K562 (cell line): Measurements from ENCODE around the gene DLG3. TPM values are rescaled to one million over a fixed set of nuclear protein-coding genes. Genes with fewer than 3 reads are reported as not detected.

ENCODE experiments used
- ATAC-seq: fragments of 200-7000 bp; cut with Tn5 transposase; 3 replicates; pipeline ENCODE4 v1.9.1; 2020; ENCODE audit warnings: moderate library complexity
- BruUV-seq: library from RNA; stranded (reverse); fragments of 400-500 nt; replicated peaks from 2 replicates; lab custom pipeline; 2021; lab: Mats Ljungman, UMichigan
- CTCF ChIA-PET: fragments of 300-600 bp; formaldehyde crosslinking; extraction: SDS; loops from one replicate; lab custom pipeline; 2021; ENCODE audit warnings: low intra/inter-chr PET ratio; lab: Yijun Ruan, JAX
- POLR2A ChIA-PET: fragments of 300-600, 350-650 bp; sonication (Branson Sonifier 250); formaldehyde crosslinking; extraction: SDS; loops from one replicate; lab custom pipeline; 2021; ENCODE audit warnings: antibody characterized with exemption, inconsistent platforms; lab: Yijun Ruan, JAX
- DNase-seq, 4 experiments: peaks; one replicate each; pipeline versions ENCODE4 v3.0.0 to v3.0.0-alpha.2; 2011 to 2018; ENCODE audit warnings: low spot score in 3 of 4, mixed read lengths in 3 of 4; ENCODE audit errors: extremely low read depth in 1 of 4
- FAIRE-seq: peaks from 2 replicates; lab custom pipeline; 2011; peaks lifted over from hg19 to GRCh38; lab: Jason Lieb, UNC
- H2AFZ ChIP-seq: 2 replicates; pipeline ENCODE4 v1.6.0; 2011; ENCODE audit warnings: low read depth, low read length, control low read depth, inconsistent platforms
- H3K27ac ChIP-seq: fragments of 200-600 bp; 3 replicates; pipeline ENCODE4 v1.8.0; 2011; ENCODE audit warnings: low read depth, mild to moderate bottlenecking, control low read depth, inconsistent platforms, low read length, moderate library complexity, mixed read lengths; ENCODE audit errors: extremely low read depth
- H3K27me3 ChIP-seq, 2 experiments: fragments of 300-600 bp in 1 of 2; 2 replicates in 1 of 2; 3 replicates in 1 of 2; pipeline versions ENCODE4 v1.6.0 to v1.8.0; 2011; ENCODE audit warnings: inconsistent platforms in 2 of 2, low read length in 2 of 2, mild to moderate bottlenecking in 1 of 2, mixed read lengths in 1 of 2, moderate library complexity in 1 of 2; ENCODE audit not compliant: control insufficient read depth in 2 of 2, insufficient read depth in 2 of 2
- H3K36me3 ChIP-seq: fragments of 300-600 bp; 3 replicates; pipeline ENCODE4 v1.8.0; 2011; ENCODE audit warnings: mild to moderate bottlenecking, low read length, inconsistent platforms; ENCODE audit not compliant: control insufficient read depth, insufficient read depth
- H3K4me1 ChIP-seq, 2 experiments: fragments of 200-600 bp in 1 of 2; replicated peaks in 1 of 2; 2 replicates in 1 of 2; 3 replicates in 1 of 2; pipeline versions ENCODE4 v1.5.1 to v1.8.0; 2011; ENCODE audit warnings: inconsistent platforms in 2 of 2, low read length in 2 of 2, mild to moderate bottlenecking in 1 of 2, mixed read lengths in 1 of 2, moderate library complexity in 1 of 2; ENCODE audit not compliant: control insufficient read depth in 2 of 2, insufficient read depth in 2 of 2
- H3K4me2 ChIP-seq: 2 replicates; pipeline ENCODE4 v1.6.1; 2011; ENCODE audit warnings: low read length, control low read depth, inconsistent platforms, mixed read lengths; ENCODE audit not compliant: insufficient read depth
- H3K4me3 ChIP-seq: fragments of 200-600 bp; sonication (generic), shearing (Covaris generic); 2 replicates; pipeline ENCODE4 v1.5.1; 2016; ENCODE audit warnings: control low read depth, inconsistent platforms
- H3K79me2 ChIP-seq: fragments of 200-600 bp; 3 replicates; pipeline ENCODE4 v1.8.0; 2011; ENCODE audit warnings: low read length, inconsistent platforms; ENCODE audit not compliant: control insufficient read depth, insufficient read depth
- H3K9ac ChIP-seq, 2 experiments: 2 replicates each; pipeline versions ENCODE4 v1.6.0 to v1.6.1; 2011; ENCODE audit warnings: low read depth in 2 of 2, low read length in 2 of 2, control low read depth in 1 of 2, inconsistent platforms in 1 of 2, mild to moderate bottlenecking in 1 of 2, mixed read lengths in 1 of 2; ENCODE audit not compliant: insufficient read depth in 1 of 2
- H3K9me1 ChIP-seq: one replicate; pipeline ENCODE4 v1.6.0; 2011; ENCODE audit warnings: inconsistent platforms, mild to moderate bottlenecking, low read length, moderate library complexity; ENCODE audit not compliant: control insufficient read depth, insufficient read depth
- H3K9me3 ChIP-seq: replicated peaks from 2 replicates; pipeline ENCODE4 v1.5.1; 2011; ENCODE audit warnings: low read depth, low read length, inconsistent platforms; ENCODE audit not compliant: control insufficient read depth, insufficient read depth
- H4K20me1 ChIP-seq: replicated peaks from 2 replicates; pipeline ENCODE4 v1.6.1; 2011; ENCODE audit warnings: low read length, inconsistent platforms, mixed read lengths; ENCODE audit not compliant: control insufficient read depth, insufficient read depth
- ELF4 ChIP-seq: fragments of 450-650 bp; formaldehyde crosslinking; IDR thresholded peaks from 2 replicates; pipeline ENCODE4 v1.4.0; 2022; ENCODE audit warnings: missing genetic modification characterization
- KAT7 ChIP-seq: sonication (generic); formaldehyde crosslinking; IDR thresholded peaks from 2 replicates; pipeline ENCODE4 v1.8.0; 2022; ENCODE audit warnings: missing genetic modification reagents, mild to moderate bottlenecking, borderline replicate concordance
- MYNN ChIP-seq, 2 experiments: sonication (generic); formaldehyde crosslinking in 1 of 2; IDR thresholded peaks; 2 replicates each; pipeline versions ENCODE4 v1.5.0 to v1.6.1; 2016 to 2020; ENCODE audit warnings: antibody characterized with exemption in 1 of 2, missing genetic modification reagents in 1 of 2
- NR1H2 ChIP-seq: sonication (generic); formaldehyde crosslinking; IDR thresholded peaks from 2 replicates; pipeline ENCODE4 v1.4.0; 2020; ENCODE audit warnings: mild to moderate bottlenecking, missing genetic modification reagents
- ZNF224 ChIP-seq: sonication (generic); formaldehyde crosslinking; IDR thresholded peaks from 2 replicates; pipeline ENCODE4 v1.8.0; 2022; ENCODE audit warnings: mild to moderate bottlenecking, missing genetic modification reagents
- WGBS: fragments of 100-300 bp; shearing (Covaris generic); methylation state at CpG from one replicate; pipeline ENCODE4 v1.1.6; 2016; ENCODE audit warnings: low coverage, mixed read lengths; ENCODE audit not compliant: insufficient coverage; ENCODE audit errors: missing lambda C conversion rate; 5-methylcytosine and 5-hydroxymethylcytosine counted together
- in situ Hi-C: fragments of 300-500 bp; cut with MboI; formaldehyde crosslinking; loops from 4 replicates; pipeline ENCODE4 v1.15.0; 2018; ENCODE audit warnings: inconsistent platforms, mixed read lengths
- intact Hi-C: fragments of 100-400 bp; cut with micrococcal nuclease; formaldehyde crosslinking; loops from 2 replicates; pipeline ENCODE4 v1.14.2; 2022
- polyA plus RNA-seq, 8 experiments: library from polyadenylated mRNA; depleted of rRNA in 4 of 8; stranded (reverse) in 5 of 8; unstranded in 3 of 8; fragments of >200 nt; fragmentation: Nextera tagmentation in 2 of 8; fragmentation: Illumina TruSeq in 1 of 8; extraction: Ambion mirVana in 2 of 8; extraction: Trizol in 1 of 8; gene quantifications; 2 replicates each; pipeline versions ENCODE4 v1.2.1 to v1.2.3, GENCODE V29; 2011 to 2014; ENCODE audit warnings: inconsistent platforms in 1 of 8, missing spikeins in 1 of 8
- total RNA-seq, 7 experiments: library from RNA; depleted of rRNA in 6 of 7; stranded (reverse); fragments of >200 nt in 6 of 7; fragmentation: Illumina TruSeq in 2 of 7; extraction: Trizol in 2 of 7; gene quantifications; 2 replicates each; pipeline versions ENCODE4 v1.2.1 to v1.2.3, GENCODE V29; 2011 to 2021; ENCODE audit warnings: low replicate concordance in 1 of 7

DLG3 gene
- total and polyA plus RNA-seq, 9 of the 15 experiments (the other 6 are each of a cell fraction or from before 2014, with no cell fraction given): 3.1 to 15.7 (median 8.8) TPM

- Histone ChIP-seq H3K79me2 (no peaks in the 10 kb centered on the region), H3K4me2 (no peak overlapping the region), H4K20me1 (0 out of 2 replicates have a peak, but pooled peaks cover 2% of the 10 kb centered on the region), H3K36me3 (no peaks in the 10 kb centered on the region), H2AFZ (no peak overlapping the region), H3K27me3 (no peaks in the 10 kb centered on the region), H3K9ac (no peak overlapping the region), H3K9me3 (no peaks in the 10 kb centered on the region), H3K9me1 (no peaks in the 10 kb centered on the region), H3K4me1 (no peaks in the 10 kb centered on the region), H3K4me3 (no peak overlapping the region), H3K27ac (no peak overlapping the region)
- intact Hi-C loops (no loop called here), in situ Hi-C loops (no loop called here)
- FAIRE-seq: no peak
- WGBS: 22% methylated on average over 4 of the region's 4 CpGs
- POLR2A ChIA-PET: interaction anchor here (0.6 kb wide), 1 partner anchor 1122 kb away, joined by 3 read pairs; no protein-coding TSS in a partner anchor
- ATAC-seq: no peak
- CTCF ChIA-PET: no interaction called here
- no peak for TF ChIP-seq NR1H2 (CRISPR knock-in tag)
- no peak for TF ChIP-seq ZNF224
- no peak for DNase-seq
- BruUV-seq: no TSS peak
Observed at GRCh38 chrX:70500826-70501225, 56.2 kb downstream of the DLG3 start.

DNA sequence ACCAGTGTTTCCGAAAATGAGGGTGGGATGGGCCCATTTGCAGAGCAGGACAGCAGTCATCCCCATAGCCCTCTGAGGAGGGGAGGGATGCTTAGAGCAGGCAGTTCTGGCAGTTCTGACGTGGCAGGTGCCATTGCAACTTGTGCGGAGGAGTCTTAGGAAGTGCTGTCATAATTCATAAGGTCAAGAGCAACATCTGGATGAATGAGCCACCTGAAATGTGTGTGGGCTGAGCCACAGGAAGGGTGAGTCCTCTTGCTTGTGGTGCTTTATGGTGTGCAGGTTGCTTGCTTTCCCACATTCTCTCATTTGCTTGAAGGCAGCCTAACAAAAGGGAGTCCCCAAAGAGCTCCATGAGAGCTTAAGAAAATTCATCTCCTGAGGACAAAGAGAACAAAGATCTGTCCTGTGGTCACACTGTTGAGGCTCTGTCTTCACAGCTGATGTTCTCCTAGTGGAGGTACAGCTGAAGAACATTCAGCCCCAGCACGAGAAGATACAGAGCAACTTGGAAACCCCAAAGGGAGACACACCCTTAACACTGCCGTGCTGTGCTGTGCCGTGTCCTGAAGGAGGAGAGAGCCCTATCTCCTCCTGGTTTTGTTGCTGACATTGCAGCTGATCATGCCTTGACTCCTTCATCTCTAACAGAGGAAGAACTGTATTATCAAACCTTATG lies 60.3 kb downstream of the DLG3 start:
- no peak overlapping the region for H3K9ac ChIP-seq
- POLR2A ChIA-PET: interaction anchor here (1.1 kb wide), 1 partner anchor 11 kb away, joined by 3 read pairs; no protein-coding TSS in a partner anchor
- CTCF ChIA-PET: no interaction called here
- H3K27ac ChIP-seq: no peak overlapping the region
- H3K9me1 ChIP-seq: no peaks in the 10 kb centered on the region
- intact Hi-C loops: no loop called here
- H3K36me3 ChIP-seq: no peaks in the 10 kb centered on the region
- in situ Hi-C loops: no loop called here
- H3K79me2 ChIP-seq: no peaks in the 10 kb centered on the region
- ATAC-seq: peak; percentile 42
- WGBS: 6% methylated on average over 5 of the region's 6 CpGs
- no peak overlapping the region for H3K4me3 ChIP-seq
- no peak overlapping the region for H2AFZ ChIP-seq
- peaks cover 0 to 4% of the 10 kb centered on the region in 2 experiments; a peak in 2 of 5 replicates for H3K27me3 ChIP-seq
- H3K4me1 ChIP-seq: no peaks in the 10 kb centered on the region; a peak in 1 of 5 replicates
- FAIRE-seq: no peak
- H3K4me2 ChIP-seq: no peak overlapping the region
- TF ChIP-seq KAT7 (no peak), MYNN (IDR thresholded peaks at IDR 0.05) (no peak), MYNN (CRISPR knock-in tag; IDR thresholded peaks at IDR 0.05) (no peak), ELF4 (no peak)
- 0 out of 2 replicates have a peak, but pooled peaks cover 2% of the 10 kb centered on the region for H4K20me1 ChIP-seq
- BruUV-seq: no TSS peak
- no peaks in the 10 kb centered on the region for H3K9me3 ChIP-seq
- DNase-seq: no peak
